HEK293T (cell line): ENCODE results near the gene CDC37.
"Not testable (repeated sequence)": the region's sequence is repeated elsewhere in the genome, so short reads cannot be mapped to it uniquely, and the experiment has no call there.

Source experiments
- CTCF ChIA-PET: fragments of 350-600 bp; formaldehyde crosslinking; extraction: SDS; loops from one replicate; lab custom pipeline; 2021; ENCODE audit warnings: antibody characterized with exemption, inconsistent platforms; lab: Yijun Ruan, JAX
- POLR2A ChIA-PET: fragments of 350-600 bp; formaldehyde crosslinking; extraction: SDS; loops from one replicate; lab custom pipeline; 2020; ENCODE audit warnings: antibody characterized with exemption, inconsistent platforms; lab: Yijun Ruan, JAX
- DNase-seq: peaks from one replicate; pipeline ENCODE4 v3.0.0; 2012; ENCODE audit warnings: mixed read lengths; ENCODE audit errors: extremely low spot score
- ARNT ChIP-seq: fragments of 450-650 bp; IDR thresholded peaks from 2 replicates; pipeline ENCODE4 v1.6.1; 2017; ENCODE audit warnings: mild to moderate bottlenecking
- BHLHE40 ChIP-seq: fragments of 450-650 bp; IDR thresholded peaks from 2 replicates; pipeline ENCODE4 v1.6.1; 2016; ENCODE audit warnings: mild to moderate bottlenecking, moderate library complexity, borderline replicate concordance
- CTBP1 ChIP-seq: fragments of 450-650 bp; IDR thresholded peaks from 2 replicates; pipeline ENCODE4 v1.6.1; 2016; ENCODE audit warnings: borderline replicate concordance
- ELF4 ChIP-seq: fragments of 450-650 bp; IDR thresholded peaks from 2 replicates; pipeline ENCODE4 v1.6.1; 2017; ENCODE audit warnings: antibody characterized with exemption
- FOXA1 ChIP-seq: fragments of 450-650 bp; IDR thresholded peaks from 2 replicates; pipeline ENCODE4 v1.6.1; 2016; ENCODE audit warnings: mild to moderate bottlenecking
- FOXK2 ChIP-seq: fragments of 450-650 bp; IDR thresholded peaks from 2 replicates; pipeline ENCODE4 v1.6.1; 2016; ENCODE audit warnings: mild to moderate bottlenecking
- FOXM1 ChIP-seq: fragments of 450-650 bp; IDR thresholded peaks from 2 replicates; pipeline ENCODE4 v1.6.1; 2017; ENCODE audit warnings: mild to moderate bottlenecking, borderline replicate concordance
- HDGF ChIP-seq: fragments of 450-650 bp; IDR thresholded peaks from 2 replicates; pipeline ENCODE4 v1.6.1; 2017; ENCODE audit warnings: antibody characterized with exemption, borderline replicate concordance
- L3MBTL2 ChIP-seq: fragments of 450-650 bp; conservative IDR thresholded peaks from 2 replicates; pipeline ENCODE4 v1.6.1; 2016; ENCODE audit warnings: mild to moderate bottlenecking
- LEF1 ChIP-seq: fragments of 450-650 bp; IDR thresholded peaks from 2 replicates; pipeline ENCODE4 v1.6.1; 2017; ENCODE audit warnings: mild to moderate bottlenecking, borderline replicate concordance
- NFRKB ChIP-seq: fragments of 450-650 bp; IDR thresholded peaks from 2 replicates; pipeline ENCODE4 v1.6.1; 2016; ENCODE audit warnings: mild to moderate bottlenecking, moderate library complexity
- PKNOX1 ChIP-seq: fragments of 450-650 bp; IDR thresholded peaks from 2 replicates; pipeline ENCODE4 v1.6.1; 2016
- SP1 ChIP-seq: fragments of 450-650 bp; IDR thresholded peaks from 2 replicates; pipeline ENCODE4 v1.6.1; 2017
- SUZ12 ChIP-seq: fragments of 450-650 bp; IDR thresholded peaks from 2 replicates; pipeline ENCODE4 v1.6.1; 2016; ENCODE audit warnings: mild to moderate bottlenecking
- TARDBP ChIP-seq: fragments of 450-650 bp; IDR thresholded peaks from 2 replicates; pipeline ENCODE4 v1.6.1; 2016
- ZNF384 ChIP-seq: fragments of 450-650 bp; IDR thresholded peaks from 2 replicates; pipeline ENCODE4 v1.6.1; 2016

The CDC37 gene

DNA sequence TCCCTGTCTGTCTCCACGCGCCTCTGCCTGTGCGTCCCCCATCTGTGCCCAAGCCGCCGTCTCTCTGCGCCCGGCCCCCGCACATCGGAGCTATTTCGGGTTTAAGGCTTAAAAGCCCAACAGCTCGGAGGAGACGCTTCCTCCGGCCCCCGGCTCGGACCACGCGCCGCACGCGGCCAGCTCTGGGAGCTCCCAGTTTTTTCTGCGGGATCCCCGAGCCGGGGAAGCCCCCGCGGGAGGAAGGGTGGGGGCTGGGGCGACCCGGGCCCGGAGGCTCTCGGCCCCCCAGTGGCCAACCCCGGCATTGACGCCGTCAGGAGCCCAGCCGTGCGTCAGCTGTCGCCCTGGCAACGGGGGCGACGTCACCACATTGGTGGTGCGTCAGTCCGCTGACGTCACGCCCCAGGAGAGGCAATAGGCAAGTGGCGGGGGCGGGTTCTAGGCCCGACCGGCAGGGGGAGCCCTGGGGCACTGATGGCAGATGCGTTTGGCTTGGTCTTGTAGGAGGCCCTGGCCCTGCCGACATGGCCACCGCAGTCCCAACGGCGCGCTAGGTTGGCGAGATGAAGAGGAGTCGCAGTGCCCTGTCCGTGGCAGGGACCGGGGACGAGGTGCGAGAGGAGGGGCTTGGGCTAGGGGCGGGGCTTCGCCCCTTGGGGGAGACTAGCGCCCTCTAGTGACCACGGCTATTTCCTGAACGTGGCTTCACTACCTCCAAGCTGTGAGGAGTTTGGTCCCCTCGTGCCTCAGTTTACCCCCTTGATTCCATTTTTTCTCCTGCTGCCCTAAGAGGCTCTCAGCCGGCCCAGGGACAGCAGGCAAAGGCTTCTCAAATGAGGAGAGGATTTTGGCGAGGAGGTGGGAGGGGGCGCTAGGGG lies 13.3 kb upstream of the CDC37 start:
- CTCF ChIA-PET, result interaction anchor here (0.7 to 4.3 kb wide), 9 partner anchors 11 to 279 kb away, joined by 3 to 71 read pairs (median 3); partner anchors contain the start of genes CDC37, ICAM5 and TYK2
- POLR2A ChIA-PET, result interaction anchor here (1.7 to 3.0 kb wide), 2 partner anchors 11 to 14 kb away, joined by 8 to 17 read pairs; partner anchors contain the start of gene CDC37

GRCh38 chr19:10416083-10416379 lies 12.7 kb upstream of the CDC37 start:
- no peak for TF ChIP-seq HDGF
- no peak for TF ChIP-seq SP1
- TF ChIP-seq LEF1, result no peak
- no peak for TF ChIP-seq FOXM1
- POLR2A ChIA-PET, result interaction anchor here (1.7 to 3.0 kb wide), 2 partner anchors 10 to 13 kb away, joined by 8 to 17 read pairs; partner anchors contain the start of gene CDC37
- CTCF ChIA-PET, result interaction anchor here (0.7 to 4.3 kb wide), 7 partner anchors 10 to 280 kb away, joined by 3 to 71 read pairs (median 3); partner anchors contain the start of genes CDC37, ICAM5 and TYK2
- DNase-seq, result no peak

More for the DNA sequence above, 13.3 kb upstream of the CDC37 start:
- peak; percentile 93 for DNase-seq
- TF ChIP-seq LEF1 (no peak), PKNOX1 (peak; percentile 65; the same call in 1 of the 2 replicates), BHLHE40 (no peak), HDGF (no peak), SP1 (no peak), TARDBP (peak; percentile 100), ZNF384 (no peak), ARNT (no peak; the same call in 1 of the 2 replicates), FOXA1 (no peak), ELF4 (no peak), CTBP1 (peak; percentile 77; the same call in 1 of the 2 replicates), FOXM1 (no peak), NFRKB (no peak), FOXK2 (no peak), SUZ12 (no peak), L3MBTL2 (peak; percentile 56)

- no peak for DNase-seq
- ChIA-PET POLR2A (no interaction called here), CTCF (interaction anchor here (0.6 to 1.3 kb wide), 6 partner anchors 8 to 71 kb away, joined by 3 to 7 read pairs (median 3); partner anchors contain the start of gene CDC37)
- TF ChIP-seq ZNF384 (peak; percentile 56), BHLHE40 (no peak)
Observed at GRCh38 chr19:10412257-10412977, 9.1 kb upstream of the CDC37 start.

GRCh38 chr19:10411224-10411623 lies 7.9 kb upstream of the CDC37 start:
- CTCF ChIA-PET, result interaction anchor here (0.6 to 1.0 kb wide), 2 partner anchors 10 to 109 kb away, joined by 3 to 4 read pairs; no protein-coding TSS in a partner anchor

DNA sequence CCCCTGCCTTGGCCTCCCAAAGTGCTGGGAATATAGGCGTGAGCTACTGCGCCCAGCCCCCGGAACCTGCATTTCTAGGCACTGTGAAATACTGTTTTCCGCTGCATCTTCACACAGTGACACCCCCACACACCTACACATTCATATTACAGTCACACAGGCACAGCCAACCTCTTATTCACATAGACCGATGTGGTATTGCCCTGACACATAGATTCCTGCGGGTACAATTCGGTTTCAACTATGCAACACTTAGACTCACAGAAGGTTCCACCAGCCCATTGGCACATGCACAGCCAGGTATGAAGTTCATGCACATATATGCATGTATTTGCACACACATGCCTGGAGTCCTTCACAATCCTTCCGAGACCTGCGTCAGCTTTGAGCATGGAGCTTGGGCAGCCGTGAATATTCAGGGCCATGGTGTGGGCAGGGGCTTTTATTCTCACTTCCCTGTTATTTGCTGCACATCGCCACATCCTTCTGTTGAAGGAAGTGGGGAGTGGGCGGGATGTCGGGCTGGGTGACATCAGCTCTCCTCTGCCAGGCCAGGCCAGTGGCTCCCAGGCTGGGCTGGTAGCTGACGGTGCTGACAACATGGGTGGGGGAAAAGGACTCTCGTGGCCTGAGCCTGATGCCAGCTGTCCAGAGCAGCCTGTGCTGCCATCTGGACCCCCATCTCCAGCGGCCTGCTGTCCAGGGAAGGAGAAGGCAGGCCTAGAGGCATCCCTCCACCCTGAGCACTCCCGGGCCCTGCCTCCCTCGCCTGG lies 5.4 kb upstream of the CDC37 start:
- TF ChIP-seq PKNOX1 (no peak), TARDBP (no peak), SP1 (no peak), ELF4 (no peak), FOXM1 (no peak), FOXK2 (no peak)
- POLR2A ChIA-PET, result no interaction called here
- CTCF ChIA-PET, result interaction anchor here (5.9 kb wide), 1 partner anchor 8 kb away, joined by 71 read pairs; no protein-coding TSS in a partner anchor
- no peak for DNase-seq

More at GRCh38 chr19:10411224-10411623, 7.9 kb upstream of the CDC37 start:
- POLR2A ChIA-PET, DNase-seq: not testable (repeated sequence)

DNA sequence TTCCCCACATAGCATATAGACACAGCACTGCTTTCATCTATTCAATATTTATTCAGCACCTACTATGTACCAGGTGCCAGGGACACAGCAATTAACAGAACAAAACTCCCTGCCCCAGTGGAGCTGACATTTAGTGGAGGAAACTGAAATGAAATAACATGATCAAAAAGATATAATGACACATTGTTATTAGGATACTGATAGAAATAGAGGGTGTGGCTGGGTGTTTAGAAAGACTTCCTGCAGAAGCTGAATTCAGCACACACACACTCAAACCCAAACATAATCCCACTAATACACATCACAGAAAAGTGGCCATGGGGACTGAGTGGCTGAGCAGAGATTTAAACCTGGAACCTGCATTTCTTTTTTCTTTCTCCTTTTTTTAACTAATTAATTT lies 3.8 kb upstream of the CDC37 start:
- ChIA-PET POLR2A (no interaction called here), CTCF (interaction anchor here (5.9 kb wide), 1 partner anchor 9 kb away, joined by 71 read pairs; no protein-coding TSS in a partner anchor)
- DNase-seq, result no peak
- TF ChIP-seq SP1 (no peak), TARDBP (no peak)

DNA sequence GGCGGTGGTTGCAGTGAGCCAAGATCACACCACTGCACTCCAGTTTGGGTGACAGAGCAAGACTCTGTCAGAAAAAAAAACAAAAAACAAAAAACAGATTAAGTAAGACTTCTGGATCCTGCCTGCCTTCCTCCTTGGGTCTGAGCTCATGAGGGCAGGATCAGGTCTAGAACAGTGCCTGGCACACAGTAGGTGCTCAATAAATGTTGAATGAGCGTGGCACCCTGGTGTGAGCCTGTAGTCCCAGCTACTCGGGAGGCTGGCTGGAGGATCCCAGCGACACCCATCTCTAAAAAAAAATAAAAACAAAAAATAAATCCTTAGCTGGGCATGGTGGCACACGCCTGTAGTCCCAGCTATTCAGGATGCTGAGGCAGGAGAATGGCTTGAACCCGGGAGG lies 2.8 kb upstream of the CDC37 start:
- TF ChIP-seq LEF1 (no peak), TARDBP (no peak), PKNOX1 (no peak), ARNT (no peak), FOXK2 (no peak), L3MBTL2 (no peak), SUZ12 (no peak), CTBP1 (no peak), ELF4 (no peak), NFRKB (no peak), SP1 (no peak)
- no peak for DNase-seq
- ChIA-PET CTCF (interaction anchor here (0.6 to 5.9 kb wide), 8 partner anchors 10 to 293 kb away, joined by 3 to 71 read pairs (median 3); partner anchors contain the start of gene ICAM5), POLR2A (interaction anchor here (2.1 kb wide), 1 partner anchor 10 kb away, joined by 8 read pairs; no protein-coding TSS in a partner anchor)
